BJ (cell line): Measurements from ENCODE around the gene TTI1. TPM values are rescaled to one million over a fixed set of nuclear protein-coding genes. Genes with fewer than 3 reads are reported as not detected.

Experiments
- CTCF ChIA-PET: fragments of 350-600 bp; formaldehyde crosslinking; extraction: SDS; loops from one replicate; lab custom pipeline; 2021; ENCODE audit warnings: antibody characterized with exemption, inconsistent platforms; lab: Yijun Ruan, JAX
- POLR2A ChIA-PET: fragments of 300-600 bp; sonication (Branson Sonifier 250); formaldehyde crosslinking; extraction: SDS; loops from one replicate; lab custom pipeline; 2021; ENCODE audit warnings: antibody characterized with exemption; lab: Charles Lee
- DNase-seq: peaks from one replicate; pipeline ENCODE4 v3.0.0-alpha.2; 2011; ENCODE audit warnings: low read depth
- H3K27me3 ChIP-seq: 2 replicates; pipeline ENCODE4 v1.6.0; 2011; ENCODE audit warnings: low read length; ENCODE audit not compliant: control insufficient read depth, insufficient read depth
- H3K36me3 ChIP-seq: 2 replicates; pipeline ENCODE4 v1.5.1; 2011; ENCODE audit warnings: low read length; ENCODE audit not compliant: control insufficient read depth, insufficient read depth
- H3K4me3 ChIP-seq: 2 replicates; pipeline ENCODE4 v1.5.1; 2011; ENCODE audit warnings: low read depth, mild to moderate bottlenecking, control low read depth, low read length
- polyA plus RNA-seq: library from polyadenylated mRNA; depleted of rRNA; stranded (reverse); fragments of >200 nt; gene quantifications from 2 replicates; pipeline ENCODE4 v1.2.3, GENCODE V29; 2011
- TF ChIP-seq, protein P1 (sequence below): IDR thresholded peaks from 2 replicates; pipeline ENCODE4 v1.5.1; 2011; ENCODE audit warnings: low read depth, mild to moderate bottlenecking, control low read depth, inconsistent platforms, low read length, moderate library complexity; ENCODE audit not compliant: insufficient read depth

Gene TTI1
- polyA plus RNA-seq, 1 experiment, result 12.7 TPM

DNA sequence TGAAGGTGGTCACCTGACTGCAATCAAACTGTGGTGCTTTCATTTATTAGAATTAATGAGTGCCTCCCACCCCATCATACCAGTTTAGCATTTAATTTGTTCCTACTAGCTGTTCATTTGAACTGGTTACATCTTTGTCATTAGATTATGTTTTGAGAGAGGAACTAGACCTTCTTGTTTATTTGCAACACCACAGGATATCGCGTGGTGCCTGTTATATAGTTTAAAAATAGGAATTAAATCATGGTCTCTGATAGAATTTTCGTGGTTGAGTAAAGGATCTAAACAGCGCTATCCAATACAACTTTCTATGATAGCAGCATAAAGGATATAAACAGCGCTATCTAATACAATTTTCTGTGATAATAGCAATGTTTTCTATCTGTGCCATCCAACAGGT is 3.1 kb upstream of the TTI1 start:
- Histone ChIP-seq H3K36me3 (peaks cover 2% of the 10 kb centered on the region; the same call in 1 of the 2 replicates), H3K27me3 (no peaks in the 10 kb centered on the region), H3K4me3 (no peak overlapping the region)
- no peak for DNase-seq
- ChIA-PET CTCF (interaction anchor here (0.6 to 1.6 kb wide), 3 partner anchors 10 to 185 kb away, joined by 3 to 6 read pairs (median 6); no protein-coding TSS in a partner anchor), POLR2A (interaction anchor here (0.5 kb wide), 1 partner anchor 288 kb away, joined by 6 read pairs; no protein-coding TSS in a partner anchor)
- TF ChIP-seq, protein P1, sequence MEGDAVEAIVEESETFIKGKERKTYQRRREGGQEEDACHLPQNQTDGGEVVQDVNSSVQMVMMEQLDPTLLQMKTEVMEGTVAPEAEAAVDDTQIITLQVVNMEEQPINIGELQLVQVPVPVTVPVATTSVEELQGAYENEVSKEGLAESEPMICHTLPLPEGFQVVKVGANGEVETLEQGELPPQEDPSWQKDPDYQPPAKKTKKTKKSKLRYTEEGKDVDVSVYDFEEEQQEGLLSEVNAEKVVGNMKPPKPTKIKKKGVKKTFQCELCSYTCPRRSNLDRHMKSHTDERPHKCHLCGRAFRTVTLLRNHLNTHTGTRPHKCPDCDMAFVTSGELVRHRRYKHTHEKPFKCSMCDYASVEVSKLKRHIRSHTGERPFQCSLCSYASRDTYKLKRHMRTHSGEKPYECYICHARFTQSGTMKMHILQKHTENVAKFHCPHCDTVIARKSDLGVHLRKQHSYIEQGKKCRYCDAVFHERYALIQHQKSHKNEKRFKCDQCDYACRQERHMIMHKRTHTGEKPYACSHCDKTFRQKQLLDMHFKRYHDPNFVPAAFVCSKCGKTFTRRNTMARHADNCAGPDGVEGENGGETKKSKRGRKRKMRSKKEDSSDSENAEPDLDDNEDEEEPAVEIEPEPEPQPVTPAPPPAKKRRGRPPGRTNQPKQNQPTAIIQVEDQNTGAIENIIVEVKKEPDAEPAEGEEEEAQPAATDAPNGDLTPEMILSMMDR, result no peak

DNA sequence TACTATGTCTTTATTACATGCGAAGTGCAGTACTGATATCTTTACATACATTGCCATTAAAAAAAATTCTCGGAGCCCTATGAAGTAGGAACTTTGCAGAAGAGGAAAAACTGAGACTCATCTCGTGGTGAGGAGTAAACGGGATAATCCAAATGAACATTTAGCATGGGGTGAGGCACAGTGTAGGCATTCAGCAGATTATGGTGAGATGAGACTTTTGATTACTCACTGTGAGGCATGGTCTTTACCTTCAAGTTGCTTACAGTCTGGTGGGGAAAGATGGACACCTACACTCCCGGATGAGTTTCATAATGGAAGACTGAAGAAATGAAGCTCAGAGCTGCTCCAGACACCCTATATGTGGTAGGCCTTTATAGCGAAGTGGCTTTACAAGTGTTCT is 1.7 kb upstream of the TTI1 start:
- ChIA-PET POLR2A (no interaction called here), CTCF (interaction anchor here (0.8 kb wide), 1 partner anchor 22 kb away, joined by 3 read pairs; no protein-coding TSS in a partner anchor)
- DNase-seq, result no peak

DNA sequence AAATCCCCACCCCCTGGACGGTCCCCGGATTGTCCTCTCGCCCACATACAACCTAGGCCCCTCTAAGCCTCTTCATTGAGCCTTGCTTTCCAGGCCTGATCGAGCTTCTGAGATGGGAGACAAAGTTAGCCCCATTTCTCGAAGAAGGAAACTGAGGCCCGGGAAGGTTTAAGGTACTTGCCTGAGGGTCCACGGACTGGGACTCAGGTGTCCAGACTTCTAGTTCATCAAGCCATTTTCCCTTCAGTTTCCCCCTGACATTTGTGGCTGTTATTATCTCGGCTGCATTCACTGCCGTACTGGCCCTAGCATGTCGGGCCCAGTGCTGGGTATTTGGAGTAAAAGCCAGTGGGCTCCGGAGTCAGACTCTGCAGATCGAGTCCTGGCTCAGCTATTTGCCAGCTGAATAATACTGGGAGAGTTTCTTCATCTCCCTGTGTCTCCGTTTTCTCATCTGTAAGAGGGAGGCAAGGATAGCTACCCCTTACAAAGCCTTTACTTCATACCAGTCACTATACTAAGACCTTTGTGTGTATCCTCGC is 923 bp upstream of the TTI1 start:
- no peaks in the 10 kb centered on the region for H3K27me3 ChIP-seq
- TF ChIP-seq, protein P1, result no peak
- peak overlapping the region; percentile 71 for H3K4me3 ChIP-seq
- peaks cover 2% of the 10 kb centered on the region; the same call in 1 of the 2 replicates for H3K36me3 ChIP-seq
- no peak for DNase-seq
- ChIA-PET CTCF (interaction anchor here (0.8 to 2.1 kb wide), 3 partner anchors 21 to 186 kb away, joined by 3 to 9 read pairs (median 6); no protein-coding TSS in a partner anchor), POLR2A (interaction anchor here (0.5 kb wide), 1 partner anchor 748 kb away, joined by 3 read pairs; no protein-coding TSS in a partner anchor)

More for the DNA sequence above, 1.7 kb upstream of the TTI1 start:
- peak overlapping the region; percentile 71 for H3K4me3 ChIP-seq
- peaks cover 2% of the 10 kb centered on the region; the same call in 1 of the 2 replicates for H3K36me3 ChIP-seq
- TF ChIP-seq, protein P1, result no peak
- no peaks in the 10 kb centered on the region for H3K27me3 ChIP-seq

GRCh38 chr20:38032585-38033329 is 499 bp downstream of the TTI1 start:
- no peak for DNase-seq
- Histone ChIP-seq H3K27me3 (no peaks in the 10 kb centered on the region), H3K4me3 (peak overlapping the region; percentile 71), H3K36me3 (peaks cover 2% of the 10 kb centered on the region; the same call in 1 of the 2 replicates)
- ChIA-PET CTCF (interaction anchor here (1.0 to 2.1 kb wide), 3 partner anchors 17 to 188 kb away, joined by 3 to 9 read pairs (median 6); no protein-coding TSS in a partner anchor), POLR2A (interaction anchor here (0.7 kb wide), 1 partner anchor 412 kb away, joined by 6 read pairs; no protein-coding TSS in a partner anchor)
- TF ChIP-seq, protein P1, result no peak

GRCh38 chr20:38031957-38032356 is 1.3 kb downstream of the TTI1 start:
- H3K27me3 ChIP-seq, result no peaks in the 10 kb centered on the region
- H3K36me3 ChIP-seq, result peaks cover 2% of the 10 kb centered on the region; the same call in 1 of the 2 replicates
- ChIA-PET CTCF (interaction anchor here (2.1 kb wide), 1 partner anchor 39 kb away, joined by 6 read pairs; no protein-coding TSS in a partner anchor), POLR2A (no interaction called here)
- no peak for DNase-seq
- TF ChIP-seq, protein P1, result no peak
- no peak overlapping the region for H3K4me3 ChIP-seq
